ENCODE measurements around the gene IL31RA.

GRCh38 chr5:55900068-55900467 is 48.9 kb downstream of the IL31RA start:
- no peak for TF ChIP-seq EZH2 (IDR thresholded peaks at IDR 0.05)
- TF ChIP-seq POLR2AphosphoS5 (IDR thresholded peaks at IDR 0.05; ENCODE audit: borderline replicate concordance, low read depth, low read length) = no peak
- TF ChIP-seq FOXP2 (optimal IDR thresholded peaks at IDR 0.05; ENCODE audit: control extremely low read depth, extremely low read length, insufficient read depth) = no peak

Measured in SK-N-MC (cell line).